Endothelial cell of umbilical vein (primary cell): ENCODE measurements around the gene ANKRD50. TPM values are rescaled to one million over a fixed set of nuclear protein-coding genes. Genes with fewer than 3 reads are reported as not detected.

ENCODE experiments used
- BruUV-seq: library from RNA; stranded (reverse); fragments of 400-500 nt; replicated peaks from 2 replicates; lab custom pipeline; 2021; lab: Mats Ljungman, UMichigan
- CTCF ChIA-PET: fragments of 300-600, 350-600 bp; sonication (Branson Sonifier 250); formaldehyde crosslinking; loops from one replicate; lab custom pipeline; 2021; ENCODE audit warnings: antibody characterized with exemption, inconsistent platforms; lab: Charles Lee
- POLR2A ChIA-PET: fragments of 300-600, 350-600 bp; sonication (Branson Sonifier 250); formaldehyde crosslinking; loops from one replicate; lab custom pipeline; 2021; ENCODE audit warnings: antibody characterized with exemption, inconsistent platforms; lab: Charles Lee
- DNase-seq: peaks from one replicate; pipeline ENCODE4 v3.0.0-alpha.2; 2011; ENCODE audit warnings: low read depth, low spot score
- FAIRE-seq: peaks from 2 replicates; lab custom pipeline; 2011; peaks lifted over from hg19 to GRCh38; lab: Jason Lieb, UNC
- H2AFZ ChIP-seq: 2 replicates; pipeline ENCODE4 v1.6.0; 2012; ENCODE audit warnings: low read depth, low read length, control low read depth, inconsistent platforms
- H3K27ac ChIP-seq: 2 replicates; pipeline ENCODE4 v1.5.1; 2011; ENCODE audit warnings: low read depth, mild to moderate bottlenecking, control low read depth, low read length, moderate library complexity; ENCODE audit not compliant: insufficient read depth
- H3K27me3 ChIP-seq, 2 experiments: 2 replicates each; pipeline versions ENCODE4 v1.6.0 to v1.6.1; 2011; ENCODE audit warnings: low read length in 2 of 2, mixed read lengths in 1 of 2; ENCODE audit not compliant: control insufficient read depth in 2 of 2, insufficient read depth in 2 of 2
- H3K36me3 ChIP-seq, 2 experiments: 2 replicates in 1 of 2; 3 replicates in 1 of 2; pipeline ENCODE4 v1.5.1; 2011; ENCODE audit warnings: low read length in 2 of 2, mild to moderate bottlenecking in 1 of 2, moderate library complexity in 1 of 2; ENCODE audit not compliant: control insufficient read depth in 2 of 2, insufficient read depth in 2 of 2; ENCODE audit errors: extremely low read depth in 1 of 2
- H3K4me1 ChIP-seq: 3 replicates; pipeline ENCODE4 v1.5.1; 2011; ENCODE audit warnings: mild to moderate bottlenecking, low read length; ENCODE audit not compliant: control insufficient read depth, insufficient read depth; ENCODE audit errors: extremely low read depth
- H3K4me2 ChIP-seq: 2 replicates; pipeline ENCODE4 v1.6.1; 2011; ENCODE audit warnings: low read length, control low read depth, mixed read lengths; ENCODE audit not compliant: insufficient read depth
- H3K4me3 ChIP-seq, 3 experiments: fragments of 200-600 bp in 1 of 3; sonication (generic), shearing (Covaris generic) in 1 of 3; replicated peaks in 1 of 3; 2 replicates each; pipeline ENCODE4 v1.5.1; 2011 to 2016; ENCODE audit warnings: control low read depth in 3 of 3, low read length in 3 of 3, mild to moderate bottlenecking in 2 of 3, inconsistent platforms in 1 of 3, low read depth in 1 of 3, moderate library complexity in 1 of 3; ENCODE audit not compliant: insufficient read depth in 1 of 3
- H3K79me2 ChIP-seq: 2 replicates; pipeline ENCODE4 v1.6.0; 2012; ENCODE audit warnings: low read length, inconsistent platforms; ENCODE audit not compliant: control insufficient read depth, insufficient read depth
- H3K9ac ChIP-seq: replicated peaks from 2 replicates; pipeline ENCODE3; 2011; ENCODE audit warnings: low read length, control low read depth; ENCODE audit not compliant: insufficient read depth; ENCODE audit errors: extremely low read depth
- H3K9me1 ChIP-seq: replicated peaks from 3 replicates; pipeline ENCODE4 v1.6.0; 2011; ENCODE audit warnings: mild to moderate bottlenecking, low read length; ENCODE audit not compliant: control insufficient read depth, insufficient read depth; ENCODE audit errors: extremely low read depth
- H3K9me3 ChIP-seq: replicated peaks from 2 replicates; pipeline ENCODE4 v1.5.1; 2012; ENCODE audit warnings: low read length, inconsistent platforms; ENCODE audit not compliant: control insufficient read depth, insufficient read depth
- H4K20me1 ChIP-seq: replicated peaks from 2 replicates; pipeline ENCODE3; 2011; ENCODE audit warnings: mild to moderate bottlenecking, low read length; ENCODE audit not compliant: control insufficient read depth, insufficient read depth; ENCODE audit errors: extremely low read depth
- EZH2 ChIP-seq: IDR thresholded peaks from 2 replicates; pipeline ENCODE4 v1.6.1; 2012; ENCODE audit warnings: borderline replicate concordance, low read depth, mild to moderate bottlenecking, moderate library complexity, low read length, inconsistent platforms; ENCODE audit not compliant: severe bottlenecking
- JUN ChIP-seq: IDR thresholded peaks from 2 replicates; pipeline ENCODE4 v1.6.1; 2011; ENCODE audit warnings: borderline replicate concordance, low read depth; ENCODE audit not compliant: insufficient read length, insufficient read depth
- POLR2A ChIP-seq: IDR thresholded peaks from 2 replicates; pipeline ENCODE4 v1.6.1; 2012; ENCODE audit warnings: low read depth, mild to moderate bottlenecking, control low read depth, low read length
- dilution Hi-C: fragments of 300-500 bp; cut with MboI; formaldehyde crosslinking; loops from one replicate; pipeline ENCODE4 v1.15.0; 2019; ENCODE audit warnings: low sequenced_read_pairs; ENCODE audit not compliant: extremely low pct_ligation_motif_present
- intact Hi-C: fragments of 100-400 bp; cut with micrococcal nuclease; formaldehyde crosslinking; loops from one replicate; pipeline ENCODE4 v1.10.0; 2022
- polyA plus RNA-seq, 4 experiments: library from polyadenylated mRNA; depleted of rRNA in 3 of 4; stranded (reverse) in 3 of 4; unstranded in 1 of 4; fragments of >200 nt; gene quantifications; 2 replicates each; pipeline versions ENCODE4 v1.2.1 to v1.2.3, GENCODE V29; 2011 to 2012; ENCODE audit warnings: missing spikeins in 1 of 4
- total RNA-seq: library from RNA; stranded (reverse); gene quantifications from 2 replicates; pipeline ENCODE4 v1.2.3, GENCODE V29; 2021
- TF ChIP-seq, protein P1 (sequence below): IDR thresholded peaks from 2 replicates; pipeline ENCODE4 v1.6.1; 2011; ENCODE audit not compliant: insufficient read depth, insufficient read length

ANKRD50 gene
- total and polyA plus RNA-seq, 2 donors (not counting 3 experiments of a cell fraction or from before 2014, with no cell fraction given), result 24.5 to 63.6 TPM

DNA sequence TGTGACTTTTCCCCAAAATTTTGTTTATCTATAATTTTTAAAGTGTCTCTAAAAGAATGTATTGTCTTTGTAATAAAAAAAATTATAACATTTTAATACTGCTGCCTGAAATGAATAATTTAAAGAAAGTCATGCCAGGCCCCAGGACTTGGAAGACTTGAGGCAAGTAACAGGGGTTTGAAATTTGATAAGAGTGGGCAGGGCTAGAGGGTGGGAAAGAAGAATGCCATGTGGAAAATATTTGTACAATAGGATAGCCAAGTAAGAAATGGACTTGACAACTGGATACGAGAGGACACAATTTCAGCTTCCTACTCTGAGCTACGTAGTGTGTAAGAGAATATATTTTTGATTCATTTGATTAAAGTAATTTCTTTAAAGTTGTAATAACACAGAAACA lies 36.9 kb upstream of the ANKRD50 start:
- H3K9me1 ChIP-seq, result no peaks in the 10 kb centered on the region
- POLR2A ChIA-PET, result no interaction called here
- no peaks in the 10 kb centered on the region for H3K79me2 ChIP-seq
- intact Hi-C loops, result no loop called here
- CTCF ChIA-PET, result interaction anchor here (0.9 to 2.5 kb wide), 5 partner anchors 8 to 41 kb away, joined by 3 to 6 read pairs (median 3); no protein-coding TSS in a partner anchor
- FAIRE-seq (no peak), DNase-seq (no peak)
- H3K36me3 ChIP-seq, result no peaks in the 10 kb centered on the region
- no peak overlapping the region for H3K27ac ChIP-seq
- dilution Hi-C loops, result no loop called here
- H3K4me2 ChIP-seq, result no peak overlapping the region
- no peak for TF ChIP-seq EZH2
- no peaks in the 10 kb centered on the region for H3K9me3 ChIP-seq
- no peak overlapping the region for H3K4me3 ChIP-seq
- BruUV-seq, result no TSS peak
- no peaks in the 10 kb centered on the region for H4K20me1 ChIP-seq
- no peak overlapping the region for H2AFZ ChIP-seq
- no peaks in the 10 kb centered on the region for H3K27me3 ChIP-seq
- H3K4me1 ChIP-seq, result no peaks in the 10 kb centered on the region
- no peak overlapping the region for H3K9ac ChIP-seq

DNA sequence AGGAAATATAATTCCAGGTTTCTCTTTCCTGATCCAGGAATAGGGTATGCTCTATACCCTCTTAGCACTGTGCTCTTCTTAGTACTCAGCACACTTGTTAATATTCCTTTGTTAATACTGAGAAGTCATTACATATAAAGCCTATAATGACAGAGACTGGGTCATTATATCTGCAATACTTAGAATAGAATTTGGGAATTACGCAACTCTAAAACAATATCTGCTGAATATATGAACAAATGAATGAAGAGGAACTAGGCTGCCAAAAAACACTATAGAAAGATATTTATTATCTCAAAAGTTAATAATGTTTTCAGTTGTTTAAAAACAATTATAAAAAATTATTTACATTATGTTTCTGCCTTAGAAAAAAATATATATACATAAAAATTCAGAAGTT lies 36.4 kb upstream of the ANKRD50 start:
- H3K27ac ChIP-seq, result no peak overlapping the region
- no peak overlapping the region for H3K4me3 ChIP-seq
- FAIRE-seq (no peak), DNase-seq (no peak)
- BruUV-seq, result no TSS peak
- H3K27me3 ChIP-seq, result no peaks in the 10 kb centered on the region
- intact Hi-C loops, result no loop called here
- H3K9me1 ChIP-seq, result no peaks in the 10 kb centered on the region
- ChIA-PET CTCF (interaction anchor here (2.5 kb wide), 1 partner anchor 20 kb away, joined by 6 read pairs; no protein-coding TSS in a partner anchor), POLR2A (no interaction called here)
- no peaks in the 10 kb centered on the region for H3K36me3 ChIP-seq
- H4K20me1 ChIP-seq, result no peaks in the 10 kb centered on the region
- no peak overlapping the region for H2AFZ ChIP-seq
- H3K4me1 ChIP-seq, result no peaks in the 10 kb centered on the region
- TF ChIP-seq JUN (no peak), POLR2A (no peak)
- TF ChIP-seq, protein P1, sequence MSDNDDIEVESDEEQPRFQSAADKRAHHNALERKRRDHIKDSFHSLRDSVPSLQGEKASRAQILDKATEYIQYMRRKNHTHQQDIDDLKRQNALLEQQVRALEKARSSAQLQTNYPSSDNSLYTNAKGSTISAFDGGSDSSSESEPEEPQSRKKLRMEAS, result no peak
- no peaks in the 10 kb centered on the region for H3K79me2 ChIP-seq
- no peaks in the 10 kb centered on the region for H3K9me3 ChIP-seq
- no peak overlapping the region for H3K9ac ChIP-seq
- H3K4me2 ChIP-seq, result no peak overlapping the region
- dilution Hi-C loops, result no loop called here
